ENCODE data around the gene SHANK3. TPM values are rescaled to one million over a fixed set of nuclear protein-coding genes. Genes with fewer than 3 reads are reported as not detected.

The SHANK3 gene
- total and polyA plus RNA-seq, 2 donors (not counting 3 experiments of a cell fraction or from before 2014, with no cell fraction given): 26.1 to 158 TPM

- Histone ChIP-seq H4K20me1 (replicated peaks; ENCODE audit: control insufficient read depth, extremely low read depth, insufficient read depth, low read length) (no peaks in the 10 kb centered on the region), H3K9me1 (replicated peaks; ENCODE audit: control insufficient read depth, extremely low read depth, insufficient read depth, low read length) (no peaks in the 10 kb centered on the region), H3K4me2 (ENCODE audit: insufficient read depth, low read length) (no peak overlapping the region), H2AFZ (ENCODE audit: low read depth, low read length) (no peak overlapping the region), H3K4me3 (replicated peaks in 1 of 3; ENCODE audit: insufficient read depth in 1 of 3, low read depth in 1 of 3, low read length in 3 of 3) (no peak overlapping the region), H3K9ac (replicated peaks; ENCODE audit: extremely low read depth, insufficient read depth, low read length) (no peak overlapping the region), H3K27me3 (ENCODE audit: control insufficient read depth in 2 of 2, insufficient read depth in 2 of 2, low read length in 2 of 2) (no peaks in the 10 kb centered on the region), H3K27ac (ENCODE audit: insufficient read depth, low read depth, low read length) (no peak overlapping the region), H3K79me2 (ENCODE audit: control insufficient read depth, insufficient read depth, low read length) (peaks cover 79% of the 10 kb centered on the region), H3K36me3 (ENCODE audit: control insufficient read depth in 2 of 2, extremely low read depth in 1 of 2, insufficient read depth in 2 of 2, low read length in 2 of 2) (peaks cover 43 to 82% of the 10 kb centered on the region in 2 experiments), H3K9me3 (replicated peaks; ENCODE audit: control insufficient read depth, insufficient read depth, low read length) (no peaks in the 10 kb centered on the region), H3K4me1 (ENCODE audit: control insufficient read depth, extremely low read depth, insufficient read depth, low read length) (peaks cover 8% of the 10 kb centered on the region)
- intact Hi-C loops (cut with micrococcal nuclease): no loop called here
- no TSS peak for BruUV-seq (replicated peaks)
- ChIA-PET CTCF (interaction anchor here (1.0 to 2.1 kb wide), 2 partner anchors 75 to 126 kb away, joined by 3 to 4 read pairs; no protein-coding TSS in a partner anchor), POLR2A (interaction anchor here (0.8 kb wide), 1 partner anchor 29 kb away, joined by 3 read pairs; the partner anchor contains the start of gene SHANK3)
- DNase-seq (ENCODE audit: low read depth, low spot score) (no peak), FAIRE-seq (no peak)
- TF ChIP-seq, protein P1, sequence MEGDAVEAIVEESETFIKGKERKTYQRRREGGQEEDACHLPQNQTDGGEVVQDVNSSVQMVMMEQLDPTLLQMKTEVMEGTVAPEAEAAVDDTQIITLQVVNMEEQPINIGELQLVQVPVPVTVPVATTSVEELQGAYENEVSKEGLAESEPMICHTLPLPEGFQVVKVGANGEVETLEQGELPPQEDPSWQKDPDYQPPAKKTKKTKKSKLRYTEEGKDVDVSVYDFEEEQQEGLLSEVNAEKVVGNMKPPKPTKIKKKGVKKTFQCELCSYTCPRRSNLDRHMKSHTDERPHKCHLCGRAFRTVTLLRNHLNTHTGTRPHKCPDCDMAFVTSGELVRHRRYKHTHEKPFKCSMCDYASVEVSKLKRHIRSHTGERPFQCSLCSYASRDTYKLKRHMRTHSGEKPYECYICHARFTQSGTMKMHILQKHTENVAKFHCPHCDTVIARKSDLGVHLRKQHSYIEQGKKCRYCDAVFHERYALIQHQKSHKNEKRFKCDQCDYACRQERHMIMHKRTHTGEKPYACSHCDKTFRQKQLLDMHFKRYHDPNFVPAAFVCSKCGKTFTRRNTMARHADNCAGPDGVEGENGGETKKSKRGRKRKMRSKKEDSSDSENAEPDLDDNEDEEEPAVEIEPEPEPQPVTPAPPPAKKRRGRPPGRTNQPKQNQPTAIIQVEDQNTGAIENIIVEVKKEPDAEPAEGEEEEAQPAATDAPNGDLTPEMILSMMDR (IDR thresholded peaks at IDR 0.05; ENCODE audit: extremely low read depth in 1 of 2, insufficient read depth in 1 of 2, low read depth in 1 of 2, low read length in 2 of 2): no peak
- no peak for TF ChIP-seq POLR2A (IDR thresholded peaks at IDR 0.05; ENCODE audit: low read depth, low read length)
- TF ChIP-seq GATA2 (IDR thresholded peaks at IDR 0.05; ENCODE audit: insufficient read depth, insufficient read length, low read depth, low read length): no peak
- TF ChIP-seq, protein P2, sequence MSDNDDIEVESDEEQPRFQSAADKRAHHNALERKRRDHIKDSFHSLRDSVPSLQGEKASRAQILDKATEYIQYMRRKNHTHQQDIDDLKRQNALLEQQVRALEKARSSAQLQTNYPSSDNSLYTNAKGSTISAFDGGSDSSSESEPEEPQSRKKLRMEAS (IDR thresholded peaks at IDR 0.05; ENCODE audit: insufficient read depth, insufficient read length): no peak
- no peak for TF ChIP-seq MYC (IDR thresholded peaks at IDR 0.05; ENCODE audit: low read depth, low read length)
- TF ChIP-seq JUN (IDR thresholded peaks at IDR 0.05; ENCODE audit: borderline replicate concordance, insufficient read depth, insufficient read length, low read depth): no peak
- TF ChIP-seq POLR2AphosphoS5 (IDR thresholded peaks at IDR 0.05; ENCODE audit: insufficient read depth, low read depth, low read length): no peak
- no peak for TF ChIP-seq FOS (IDR thresholded peaks at IDR 0.05; ENCODE audit: borderline replicate concordance, insufficient read depth, low read length)
- TF ChIP-seq EZH2 (IDR thresholded peaks at IDR 0.05; ENCODE audit: borderline replicate concordance, low read depth, low read length, severe bottlenecking): no peak
- dilution Hi-C loops (cut with MboI; ENCODE audit: extremely low pct_ligation_motif_present, low sequenced_read_pairs): no loop called here
These were observed 29.0 kb downstream of the SHANK3 start for GRCh38 chr22:50701428-50702154.

All from endothelial cell of umbilical vein (primary cell).